ENCODE measurements around the gene DCUN1D4. TPM values are rescaled to one million over a fixed set of nuclear protein-coding genes. Genes with fewer than 3 reads are reported as not detected.

Gene DCUN1D4
- total RNA-seq, 6 experiments from 2014 or later, result 22.6 to 62.4 (median 37.0) TPM

DNA sequence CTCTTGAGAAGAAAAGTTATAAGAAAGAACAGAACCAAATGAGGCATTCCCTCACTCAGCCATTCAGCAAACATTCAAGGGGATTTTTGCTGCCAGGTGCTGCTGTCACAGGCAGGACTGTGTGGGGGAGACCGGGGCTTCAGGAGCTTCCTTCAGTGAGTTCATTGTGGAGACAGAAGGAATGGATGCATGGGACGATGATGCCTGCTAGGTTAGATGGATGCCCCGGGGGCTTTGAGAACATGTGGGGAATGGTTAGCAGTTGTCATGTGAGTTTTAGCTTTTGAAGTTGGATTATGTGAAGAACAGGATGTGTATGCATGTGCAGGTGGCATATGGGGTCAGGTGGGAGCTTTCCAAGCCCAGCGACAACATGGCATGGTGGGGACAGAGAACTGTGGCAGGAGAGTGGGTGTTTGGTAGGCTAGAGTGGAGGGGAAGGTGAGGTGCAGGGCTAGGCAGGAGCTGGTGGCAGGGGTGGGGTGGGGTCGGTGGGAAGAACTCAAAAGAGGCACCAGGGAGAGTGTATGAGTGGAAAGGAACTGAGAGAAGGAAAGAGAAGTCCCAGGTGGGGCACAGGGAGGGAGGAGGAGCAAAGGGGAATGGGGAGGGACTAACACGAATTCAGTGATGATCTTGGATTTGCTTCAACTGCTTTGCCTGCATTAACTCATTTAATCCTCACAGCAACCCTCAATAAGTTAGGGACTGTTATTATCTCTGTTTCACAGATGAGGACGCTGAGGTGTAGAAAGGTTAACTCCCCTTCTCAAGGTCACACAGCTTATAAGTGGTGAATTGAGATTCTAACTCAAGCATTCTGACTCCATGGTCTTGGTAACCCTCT is 8.4 kb downstream of the DCUN1D4 start:
- Histone ChIP-seq H3K27me3 (no peaks in the 10 kb centered on the region), H3K9me3 (no peaks in the 10 kb centered on the region), H3K4me3 (no peak overlapping the region), H3K36me3 (no peaks in the 10 kb centered on the region), H3K27ac (peak overlapping the region in 1 of 3 donors; percentile 75), H3K4me1 (peaks cover 0 to 63% (median 23%) of the 10 kb centered on the region in 4 donors)
- intact Hi-C loops (cut with DNase I), result no loop called here
- TF ChIP-seq, protein P1, sequence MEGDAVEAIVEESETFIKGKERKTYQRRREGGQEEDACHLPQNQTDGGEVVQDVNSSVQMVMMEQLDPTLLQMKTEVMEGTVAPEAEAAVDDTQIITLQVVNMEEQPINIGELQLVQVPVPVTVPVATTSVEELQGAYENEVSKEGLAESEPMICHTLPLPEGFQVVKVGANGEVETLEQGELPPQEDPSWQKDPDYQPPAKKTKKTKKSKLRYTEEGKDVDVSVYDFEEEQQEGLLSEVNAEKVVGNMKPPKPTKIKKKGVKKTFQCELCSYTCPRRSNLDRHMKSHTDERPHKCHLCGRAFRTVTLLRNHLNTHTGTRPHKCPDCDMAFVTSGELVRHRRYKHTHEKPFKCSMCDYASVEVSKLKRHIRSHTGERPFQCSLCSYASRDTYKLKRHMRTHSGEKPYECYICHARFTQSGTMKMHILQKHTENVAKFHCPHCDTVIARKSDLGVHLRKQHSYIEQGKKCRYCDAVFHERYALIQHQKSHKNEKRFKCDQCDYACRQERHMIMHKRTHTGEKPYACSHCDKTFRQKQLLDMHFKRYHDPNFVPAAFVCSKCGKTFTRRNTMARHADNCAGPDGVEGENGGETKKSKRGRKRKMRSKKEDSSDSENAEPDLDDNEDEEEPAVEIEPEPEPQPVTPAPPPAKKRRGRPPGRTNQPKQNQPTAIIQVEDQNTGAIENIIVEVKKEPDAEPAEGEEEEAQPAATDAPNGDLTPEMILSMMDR (IDR thresholded peaks at IDR 0.05), result no peak
- TF ChIP-seq POLR2A (IDR thresholded peaks at IDR 0.05), result no peak
- DNase-seq (no peak), ATAC-seq (peak in 1 of 4 donors; percentile 21)
- WGBS (ENCODE audit: insufficient coverage, low coverage, low lambda C conversion rate, missing lambda C conversion rate), result 56% methylated on average over 7 of the region's 7 CpGs

DNA sequence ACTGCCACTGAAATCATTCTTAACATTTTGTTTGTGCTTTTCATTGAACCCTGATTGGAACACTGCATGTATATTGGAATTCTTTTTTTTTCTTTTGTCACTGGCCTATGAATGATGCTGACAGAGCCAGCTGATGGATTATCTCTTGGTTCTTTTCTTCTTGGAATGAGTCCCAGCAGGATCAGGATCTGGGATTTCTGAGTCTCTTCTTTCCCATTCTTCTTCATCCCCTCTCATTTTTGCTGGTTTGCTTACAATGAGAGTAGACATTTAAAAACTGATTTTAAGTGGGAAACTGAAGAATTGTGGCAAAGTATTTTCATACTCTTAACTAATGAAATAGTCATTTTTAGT is 9.0 kb downstream of the DCUN1D4 start:
- TF ChIP-seq, protein P1 (IDR thresholded peaks at IDR 0.05), result no peak
- TF ChIP-seq POLR2A (IDR thresholded peaks at IDR 0.05), result no peak
- Histone ChIP-seq H3K27me3 (no peaks in the 10 kb centered on the region), H3K27ac (peak overlapping the region in 1 of 3 donors; percentile 75), H3K9me3 (no peaks in the 10 kb centered on the region), H3K4me3 (no peak overlapping the region), H3K4me1 (peaks cover 0 to 69% (median 23%) of the 10 kb centered on the region in 4 donors), H3K36me3 (no peaks in the 10 kb centered on the region)
- no peak for DNase-seq
- intact Hi-C loops (cut with DNase I), result no loop called here
- ATAC-seq, result no peak

DNA sequence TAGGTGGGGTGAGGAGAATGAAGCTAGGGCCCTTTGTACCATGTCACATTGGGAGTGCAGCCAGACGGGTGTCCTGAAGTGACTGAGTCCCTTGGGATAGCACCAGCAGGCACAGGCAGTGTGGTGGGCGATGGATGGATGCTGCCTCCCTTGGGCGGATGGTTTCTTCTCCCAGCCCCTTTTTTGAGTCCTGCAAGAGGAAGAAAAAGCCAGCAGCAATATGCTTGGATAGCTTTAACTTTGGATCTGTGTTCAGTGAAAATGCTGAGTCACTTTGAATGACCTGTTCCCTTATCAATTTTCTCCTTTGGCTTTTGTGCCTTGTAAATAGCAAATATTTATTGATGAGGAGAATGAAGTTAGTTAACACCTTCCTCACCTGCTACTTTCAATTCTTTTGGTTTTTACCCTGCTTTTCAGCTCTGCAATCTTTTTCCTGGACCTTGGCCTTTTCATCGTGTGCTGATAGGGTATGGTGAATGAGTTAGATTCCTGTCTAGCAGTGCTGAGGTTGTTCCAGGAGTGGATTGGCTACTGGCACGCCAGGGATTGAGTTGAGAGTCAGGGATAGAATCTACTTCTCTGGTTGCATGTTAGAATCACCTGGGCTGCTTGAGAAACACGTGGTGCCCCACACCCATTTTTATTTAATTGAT is 10.2 kb downstream of the DCUN1D4 start:
- Histone ChIP-seq H3K4me3 (peak overlapping the region in 2 of 3 donors; percentile 7 to 30), H3K27me3 (no peaks in the 10 kb centered on the region), H3K4me1 (peaks cover 0 to 63% (median 23%) of the 10 kb centered on the region in 4 donors), H3K9me3 (no peaks in the 10 kb centered on the region), H3K36me3 (no peaks in the 10 kb centered on the region), H3K27ac (peak overlapping the region; percentile 0 to 75 (median 42))
- intact Hi-C loops (cut with DNase I), result no loop called here
- DNase-seq (peak; percentile 30 to 72 (median 66)), ATAC-seq (peak; percentile 79 to 91 (median 86))
- TF ChIP-seq POLR2A (IDR thresholded peaks at IDR 0.05), result no peak
- TF ChIP-seq, protein P1 (IDR thresholded peaks at IDR 0.05), result no peak
- WGBS (ENCODE audit: insufficient coverage, low coverage, low lambda C conversion rate, missing lambda C conversion rate), result 16% methylated on average over 4 of the region's 6 CpGs

DNA sequence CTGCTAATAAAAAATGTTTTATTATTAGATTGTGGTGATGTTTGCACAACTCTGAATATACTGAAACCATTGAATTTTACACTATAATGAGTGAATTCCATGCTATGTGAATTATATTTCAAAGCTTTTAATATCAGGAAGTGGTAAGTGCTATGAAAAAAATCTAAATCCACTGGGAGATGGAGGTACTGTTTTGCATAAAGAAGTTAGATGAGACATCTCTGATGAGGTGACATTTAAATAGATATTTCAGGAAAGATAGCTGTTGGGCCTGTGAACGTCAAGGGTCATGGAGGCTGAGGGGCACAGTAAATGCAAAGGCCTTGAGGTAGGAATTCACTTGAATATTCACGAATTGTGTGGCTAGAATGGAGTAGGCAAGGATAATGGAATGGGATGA is 12.3 kb downstream of the DCUN1D4 start:
- Histone ChIP-seq H3K27me3 (no peaks in the 10 kb centered on the region), H3K4me3 (no peak overlapping the region), H3K27ac (peak overlapping the region in 1 of 3 donors; percentile 22), H3K4me1 (peaks cover 0 to 80% (median 29%) of the 10 kb centered on the region in 4 donors), H3K36me3 (no peaks in the 10 kb centered on the region), H3K9me3 (no peaks in the 10 kb centered on the region)
- no peak for ATAC-seq
- no peak for DNase-seq
- TF ChIP-seq, protein P1 (IDR thresholded peaks at IDR 0.05), result no peak
- no peak for TF ChIP-seq POLR2A (IDR thresholded peaks at IDR 0.05)
- intact Hi-C loops (cut with DNase I), result no loop called here
- WGBS (ENCODE audit: insufficient coverage, low coverage, low lambda C conversion rate, missing lambda C conversion rate), result 81% methylated on average over 2 of the region's 2 CpGs
